ENCODE data around the gene KHDC4. TPM values are rescaled to one million over a fixed set of nuclear protein-coding genes. Genes with fewer than 3 reads are reported as not detected.

The KHDC4 gene
- total RNA-seq, 1 donor from 2014 or later, result 51.8 TPM

- peak overlapping the region; percentile 99 for H3K4me3 Mint-ChIP-seq (ENCODE audit: unreplicated experiment)
- H3K9me3 Mint-ChIP-seq (ENCODE audit: unreplicated experiment), result peaks cover 15% of the 10 kb centered on the region
- no peak for DNase-seq
- H3K27me3 Mint-ChIP-seq (ENCODE audit: unreplicated experiment), result peaks cover 15% of the 10 kb centered on the region
- H3K4me1 Mint-ChIP-seq (ENCODE audit: low read depth, unreplicated experiment), result peaks cover 26% of the 10 kb centered on the region
- H3K36me3 Mint-ChIP-seq (ENCODE audit: unreplicated experiment), result no peaks in the 10 kb centered on the region
- TF ChIP-seq CTCF (IDR thresholded peaks at IDR 0.05; ENCODE audit: partially characterized antibody, unreplicated experiment), result no peak
- H3K27ac Mint-ChIP-seq (ENCODE audit: unreplicated experiment), result peak overlapping the region; percentile 52
Observed at GRCh38 chr1:155979597-155980343, 45.6 kb upstream of the KHDC4 start.

- no peaks in the 10 kb centered on the region for H3K36me3 Mint-ChIP-seq (ENCODE audit: unreplicated experiment)
- peak overlapping the region; percentile 62 for H3K27ac Mint-ChIP-seq (ENCODE audit: unreplicated experiment)
- H3K27me3 Mint-ChIP-seq (ENCODE audit: unreplicated experiment), result peaks cover 19% of the 10 kb centered on the region
- no peak for DNase-seq
- peaks cover 17% of the 10 kb centered on the region for H3K9me3 Mint-ChIP-seq (ENCODE audit: unreplicated experiment)
- no peak for TF ChIP-seq CTCF (IDR thresholded peaks at IDR 0.05; ENCODE audit: partially characterized antibody, unreplicated experiment)
- H3K4me3 Mint-ChIP-seq (ENCODE audit: unreplicated experiment), result peak overlapping the region; percentile 99
- peaks cover 33% of the 10 kb centered on the region for H3K4me1 Mint-ChIP-seq (ENCODE audit: low read depth, unreplicated experiment)
Observed at GRCh38 chr1:155978973-155979429, 44.8 kb upstream of the KHDC4 start.

GRCh38 chr1:155978325-155978972 lies 44.2 kb upstream of the KHDC4 start, which contains the start of gene ARHGEF2:
ARHGEF2 (minus strand) TSS chr1:155978547; CDS start chr1:155978427, 120 bp downstream.
- Mint-ChIP-seq H3K9me3 (ENCODE audit: unreplicated experiment) (peaks cover 17% of the 10 kb centered on the region), H3K4me3 (ENCODE audit: unreplicated experiment) (peak within 1 kb of the TSS; percentile 99), H3K4me1 (ENCODE audit: low read depth, unreplicated experiment) (peaks cover 33% of the 10 kb centered on the region), H3K36me3 (ENCODE audit: unreplicated experiment) (no peaks in the 10 kb centered on the region), H3K27me3 (ENCODE audit: unreplicated experiment) (peaks cover 19% of the 10 kb centered on the region), H3K27ac (ENCODE audit: unreplicated experiment) (peak within 1 kb of the TSS; percentile 99)
- no peak for TF ChIP-seq CTCF (IDR thresholded peaks at IDR 0.05; ENCODE audit: partially characterized antibody, unreplicated experiment)
- DNase-seq, result peak; percentile 70

GRCh38 chr1:155977690-155978324 lies 43.6 kb upstream of the KHDC4 start:
- H3K36me3 Mint-ChIP-seq (ENCODE audit: unreplicated experiment), result no peaks in the 10 kb centered on the region
- TF ChIP-seq CTCF (IDR thresholded peaks at IDR 0.05; ENCODE audit: partially characterized antibody, unreplicated experiment), result no peak
- peaks cover 30% of the 10 kb centered on the region for H3K4me1 Mint-ChIP-seq (ENCODE audit: low read depth, unreplicated experiment)
- peak overlapping the region; percentile 99 for H3K27ac Mint-ChIP-seq (ENCODE audit: unreplicated experiment)
- H3K27me3 Mint-ChIP-seq (ENCODE audit: unreplicated experiment), result peaks cover 22% of the 10 kb centered on the region
- peak overlapping the region; percentile 99 for H3K4me3 Mint-ChIP-seq (ENCODE audit: unreplicated experiment)
- peaks cover 17% of the 10 kb centered on the region for H3K9me3 Mint-ChIP-seq (ENCODE audit: unreplicated experiment)
- peak; percentile 53 for DNase-seq
